GM12878 (cell line): ENCODE measurements around the gene SGPP2. TPM values are rescaled to one million over a fixed set of nuclear protein-coding genes. Genes with fewer than 3 reads are reported as not detected.

Experiments used
- ATAC-seq: fragments of 200-7000 bp; cut with Tn5 transposase; 3 replicates; pipeline ENCODE4 v1.9.1; 2020; ENCODE audit warnings: mild to moderate bottlenecking, moderate library complexity
- BruUV-seq: library from RNA; stranded (reverse); fragments of 400-500 nt; replicated peaks from 2 replicates; lab custom pipeline; 2021; lab: Mats Ljungman, UMichigan
- CTCF ChIA-PET: fragments of 300-600 bp; sonication (Branson Sonifier 250); formaldehyde crosslinking; extraction: SDS; loops from one replicate; lab custom pipeline; 2021; ENCODE audit warnings: inconsistent platforms; lab: Yijun Ruan, JAX
- POLR2A ChIA-PET: fragments of 350-600 bp; formaldehyde crosslinking; extraction: SDS; loops from one replicate; lab custom pipeline; 2021; ENCODE audit warnings: inconsistent platforms; lab: Charles Lee
- RAD21 ChIA-PET: fragments of 300-600 bp; sonication (Branson Sonifier 250); formaldehyde crosslinking; loops from one replicate; lab custom pipeline; 2023; ENCODE audit warnings: antibody characterized with exemption; ENCODE audit not compliant: unreplicated experiment; lab: Charles Lee
- SMC1A ChIA-PET: fragments of 300-600 bp; sonication (Branson Sonifier 250); formaldehyde crosslinking; loops from one replicate; lab custom pipeline; 2023; ENCODE audit not compliant: unreplicated experiment, uncharacterized antibody; lab: Charles Lee
- DNase-seq: peaks from one replicate; pipeline ENCODE4 v3.0.0-alpha.2; 2011; ENCODE audit warnings: low read depth, low spot score
- FAIRE-seq: peaks from 3 replicates; lab custom pipeline; 2011; peaks lifted over from hg19 to GRCh38; lab: Jason Lieb, UNC
- H2AFZ ChIP-seq: 2 replicates; pipeline ENCODE4 v1.6.0; 2011; ENCODE audit warnings: low read depth, low read length, control low read depth; ENCODE audit not compliant: control insufficient read depth
- H3K27ac ChIP-seq: 2 replicates; pipeline ENCODE4 v1.5.1; 2011; ENCODE audit warnings: control low read depth; ENCODE audit not compliant: control insufficient read depth, insufficient read depth
- H3K27me3 ChIP-seq, 2 experiments: replicated peaks in 1 of 2; 2 replicates each; pipeline versions ENCODE4 v1.6.0 to v1.6.1; 2011; ENCODE audit warnings: low read length in 1 of 2; ENCODE audit not compliant: control insufficient read depth in 2 of 2, insufficient read depth in 2 of 2
- H3K36me3 ChIP-seq, 2 experiments: 2 replicates each; pipeline ENCODE4 v1.5.1; 2011; ENCODE audit warnings: low read length in 1 of 2; ENCODE audit not compliant: control insufficient read depth in 2 of 2, insufficient read depth in 2 of 2
- H3K4me1 ChIP-seq: 2 replicates; pipeline ENCODE4 v1.6.1; 2011; ENCODE audit warnings: mild to moderate bottlenecking, low read length, moderate library complexity, mixed read lengths; ENCODE audit not compliant: control insufficient read depth, insufficient read depth
- H3K4me2 ChIP-seq: 2 replicates; pipeline ENCODE4 v1.6.0; 2011; ENCODE audit warnings: control low read depth; ENCODE audit not compliant: control insufficient read depth, insufficient read depth
- H3K4me3 ChIP-seq: fragments of 200-600 bp; sonication (generic); 2 replicates; pipeline ENCODE4 v1.5.1; 2016
- H3K79me2 ChIP-seq: 2 replicates; pipeline ENCODE4 v1.6.0; 2011; ENCODE audit warnings: low read length; ENCODE audit not compliant: control insufficient read depth, insufficient read depth
- H3K9ac ChIP-seq: 2 replicates; pipeline ENCODE4 v1.8.0; 2011; ENCODE audit warnings: low read length, control low read depth, mixed read lengths; ENCODE audit not compliant: control insufficient read depth, insufficient read depth
- H3K9me3 ChIP-seq: replicated peaks from 3 replicates; pipeline ENCODE4 v1.5.1; 2011; ENCODE audit warnings: mild to moderate bottlenecking, low read length; ENCODE audit not compliant: control insufficient read depth, insufficient read depth
- H4K20me1 ChIP-seq: 2 replicates; pipeline ENCODE4 v1.6.0; 2011; ENCODE audit not compliant: control insufficient read depth, insufficient read depth
- BACH1 ChIP-seq: fragments of 450-650 bp; IDR thresholded peaks from 2 replicates; pipeline ENCODE4 v1.6.1; 2017; ENCODE audit warnings: mild to moderate bottlenecking, borderline replicate concordance
- BHLHE40 ChIP-seq, 2 experiments: fragments of 450-650 bp in 1 of 2; IDR thresholded peaks; 2 replicates each; pipeline ENCODE4 v1.6.1; 2011 to 2017; ENCODE audit warnings: low read depth in 2 of 2, borderline replicate concordance in 1 of 2, improper control_type of control experiment in 1 of 2, low read length in 1 of 2, mild to moderate bottlenecking in 1 of 2
- CREM ChIP-seq: IDR thresholded peaks from 2 replicates; pipeline ENCODE4 v1.6.1; 2014; ENCODE audit warnings: antibody characterized with exemption, low read depth
- IKZF1 ChIP-seq: fragments of 450-650 bp; conservative IDR thresholded peaks from 2 replicates; pipeline ENCODE4 v1.6.1; 2017; ENCODE audit warnings: antibody characterized with exemption, mild to moderate bottlenecking
- NFYB ChIP-seq: IDR thresholded peaks from 2 replicates; pipeline ENCODE4 v1.6.1; 2011; ENCODE audit warnings: low read depth, mild to moderate bottlenecking, low read length, improper control_type of control experiment, moderate library complexity; ENCODE audit not compliant: insufficient read depth
- TAF1 ChIP-seq: IDR thresholded peaks from 2 replicates; pipeline ENCODE4 v1.6.1; 2011; ENCODE audit warnings: mild to moderate bottlenecking, low read depth, low read length, borderline replicate concordance
- WGBS: methylation state at CpG from one replicate; pipeline ENCODE4 v1.1.6; 2016; ENCODE audit warnings: low lambda C conversion rate; ENCODE audit not compliant: insufficient replicate concordance, insufficient coverage; ENCODE audit errors: missing lambda C conversion rate; 5-methylcytosine and 5-hydroxymethylcytosine counted together
- in situ Hi-C: fragments of 300-500 bp; cut with MboI; formaldehyde crosslinking; loops from 9 replicates; pipeline ENCODE4 v1.14.3; 2018; ENCODE audit warnings: mixed read lengths
- intact Hi-C: fragments of 100-400 bp; cut with micrococcal nuclease; formaldehyde crosslinking; loops from one replicate; pipeline ENCODE4 v1.14.2; 2022; ENCODE audit not compliant: unreplicated experiment
- polyA plus RNA-seq, 11 experiments: library from polyadenylated mRNA; depleted of rRNA in 4 of 11; unstranded in 6 of 11; stranded (reverse) in 5 of 11; fragments of >200 nt; fragmentation: Nextera tagmentation in 4 of 11; fragmentation: Illumina TruSeq in 1 of 11; extraction: Ambion mirVana in 4 of 11; extraction: Trizol in 1 of 11; gene quantifications; 1 replicate in 1 of 11; 2 replicates in 10 of 11; pipeline versions ENCODE4 v1.2.1 to v1.2.3, GENCODE V29; 2011 to 2016; ENCODE audit warnings: inconsistent platforms in 2 of 11, missing spikeins in 2 of 11, low read depth in 1 of 11
- total RNA-seq, 4 experiments: library from RNA; depleted of rRNA in 3 of 4; stranded (reverse); fragments of >200 nt in 3 of 4; fragmentation: Illumina TruSeq in 1 of 4; extraction: Trizol in 1 of 4; gene quantifications; 2 replicates each; pipeline versions ENCODE4 v1.2.1 to v1.2.3, GENCODE V29; 2013 to 2021
- TF ChIP-seq, protein P1 (sequence below): IDR thresholded peaks from 2 replicates; pipeline ENCODE4 v1.6.1; 2011; ENCODE audit warnings: mild to moderate bottlenecking, low read depth, low read length, moderate library complexity; ENCODE audit not compliant: insufficient replicate concordance
- TF ChIP-seq, protein P2 (sequence below): fragments of 450-650 bp; formaldehyde crosslinking; IDR thresholded peaks from 2 replicates; pipeline ENCODE4 v1.5.0; 2022; ENCODE audit warnings: mild to moderate bottlenecking, missing genetic modification characterization
- TF ChIP-seq, protein P3 (sequence below): IDR thresholded peaks from 2 replicates; pipeline ENCODE4 v1.6.1; 2012; ENCODE audit warnings: low read depth, low read length, improper control_type of control experiment
- TF ChIP-seq, protein P4 (sequence below): fragments of 450-650 bp; IDR thresholded peaks from 2 replicates; pipeline ENCODE4 v1.6.1; 2018; ENCODE audit warnings: mild to moderate bottlenecking, low read depth, moderate library complexity; ENCODE audit not compliant: partially characterized antibody

SGPP2 gene
- total and polyA plus RNA-seq, 10 of the 15 experiments (the other 5 are each of a cell fraction or from before 2014, with no cell fraction given): 3.5 to 84.9 (median 13.1) TPM

DNA sequence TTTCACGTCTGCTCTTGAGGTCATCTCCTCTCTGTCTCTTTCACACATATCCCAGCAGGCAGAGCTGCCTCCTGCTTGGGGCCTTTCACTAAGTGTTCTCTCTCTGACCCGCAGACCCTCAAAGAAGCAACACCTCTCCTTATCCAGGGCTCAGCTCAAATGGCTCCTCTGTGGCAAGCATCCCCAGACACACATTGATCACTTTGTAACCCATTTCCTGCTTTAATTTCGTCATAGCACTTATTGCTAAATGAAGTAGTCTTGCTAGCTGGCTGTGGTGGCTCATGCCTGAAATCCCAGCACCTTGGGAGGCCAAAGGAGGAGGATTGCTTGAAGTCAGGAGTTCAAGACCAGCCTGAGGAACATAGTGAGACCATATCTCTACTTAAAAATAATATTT is 41.4 kb downstream of the SGPP2 start (continued):
- no peak for TF ChIP-seq NFYB

DNA sequence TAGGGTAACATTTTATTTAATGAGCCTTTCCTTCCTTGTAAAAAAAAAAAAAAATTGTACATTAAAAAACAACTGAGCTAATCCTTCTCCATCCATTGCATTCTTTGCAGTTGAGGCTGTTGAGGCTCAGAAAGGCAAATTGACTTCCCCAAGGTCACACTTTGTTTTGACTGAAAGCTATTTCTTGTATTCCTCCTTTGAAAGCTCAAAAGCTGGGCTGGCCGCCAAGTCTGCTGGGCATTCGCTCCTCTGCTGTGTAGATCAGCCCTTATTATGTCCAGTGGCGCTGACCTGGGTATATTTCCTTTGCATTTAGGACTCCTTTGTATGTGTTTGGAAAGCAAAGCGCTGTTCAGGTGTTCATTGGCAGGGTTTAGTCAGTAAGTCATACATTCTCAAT is 44.0 kb downstream of the SGPP2 start:
- H3K4me3 ChIP-seq: no peak overlapping the region
- peaks cover 0 to 1% of the 10 kb centered on the region in 2 experiments; a peak in 3 of 4 replicates for H3K36me3 ChIP-seq
- intact Hi-C loops: no loop called here
- no TSS peak for BruUV-seq
- ChIA-PET RAD21 (interaction anchor here (0.6 to 1.4 kb wide), 3 partner anchors 42 to 150 kb away, joined by 3 to 4 read pairs (median 4); no protein-coding TSS in a partner anchor), SMC1A (interaction anchor here (0.5 to 3.1 kb wide), 10 partner anchors 11 to 384 kb away, joined by 3 to 13 read pairs (median 4); no protein-coding TSS in a partner anchor), POLR2A (interaction anchor here (0.7 kb wide), 1 partner anchor 11 kb away, joined by 3 read pairs; no protein-coding TSS in a partner anchor), CTCF (interaction anchor here (1.0 to 1.5 kb wide), 3 partner anchors 11 to 150 kb away, joined by 3 to 4 read pairs (median 4); no protein-coding TSS in a partner anchor)
- H3K4me2 ChIP-seq: no peak overlapping the region
- no peaks in the 10 kb centered on the region for H3K4me1 ChIP-seq
- 93% methylated on average over 4 of the region's 4 CpGs for WGBS
- H3K9ac ChIP-seq: no peak overlapping the region
- no peaks in the 10 kb centered on the region for H4K20me1 ChIP-seq
- H2AFZ ChIP-seq: no peak overlapping the region
- no peaks in the 10 kb centered on the region for H3K9me3 ChIP-seq
- H3K27me3 ChIP-seq: no peaks in the 10 kb centered on the region
- H3K27ac ChIP-seq: no peak overlapping the region
- no peaks in the 10 kb centered on the region; the same call in 1 of the 2 replicates for H3K79me2 ChIP-seq
- no peak for DNase-seq
- in situ Hi-C loops: no loop called here
- no peak for FAIRE-seq
- no peak for ATAC-seq
- TF ChIP-seq IKZF1 (no peak), BACH1 (no peak), CREM (no peak), BHLHE40 (IDR thresholded peaks at IDR 0.05; ENCODE audit: borderline replicate concordance in 1 of 2, low read depth in 2 of 2, low read length in 1 of 2) (no peak), TAF1 (no peak)
- TF ChIP-seq, protein P1, sequence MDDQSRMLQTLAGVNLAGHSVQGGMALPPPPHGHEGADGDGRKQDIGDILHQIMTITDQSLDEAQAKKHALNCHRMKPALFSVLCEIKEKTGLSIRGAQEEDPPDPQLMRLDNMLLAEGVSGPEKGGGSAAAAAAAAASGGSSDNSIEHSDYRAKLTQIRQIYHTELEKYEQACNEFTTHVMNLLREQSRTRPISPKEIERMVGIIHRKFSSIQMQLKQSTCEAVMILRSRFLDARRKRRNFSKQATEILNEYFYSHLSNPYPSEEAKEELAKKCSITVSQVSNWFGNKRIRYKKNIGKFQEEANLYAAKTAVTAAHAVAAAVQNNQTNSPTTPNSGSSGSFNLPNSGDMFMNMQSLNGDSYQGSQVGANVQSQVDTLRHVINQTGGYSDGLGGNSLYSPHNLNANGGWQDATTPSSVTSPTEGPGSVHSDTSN: no peak
- TF ChIP-seq, protein P2, sequence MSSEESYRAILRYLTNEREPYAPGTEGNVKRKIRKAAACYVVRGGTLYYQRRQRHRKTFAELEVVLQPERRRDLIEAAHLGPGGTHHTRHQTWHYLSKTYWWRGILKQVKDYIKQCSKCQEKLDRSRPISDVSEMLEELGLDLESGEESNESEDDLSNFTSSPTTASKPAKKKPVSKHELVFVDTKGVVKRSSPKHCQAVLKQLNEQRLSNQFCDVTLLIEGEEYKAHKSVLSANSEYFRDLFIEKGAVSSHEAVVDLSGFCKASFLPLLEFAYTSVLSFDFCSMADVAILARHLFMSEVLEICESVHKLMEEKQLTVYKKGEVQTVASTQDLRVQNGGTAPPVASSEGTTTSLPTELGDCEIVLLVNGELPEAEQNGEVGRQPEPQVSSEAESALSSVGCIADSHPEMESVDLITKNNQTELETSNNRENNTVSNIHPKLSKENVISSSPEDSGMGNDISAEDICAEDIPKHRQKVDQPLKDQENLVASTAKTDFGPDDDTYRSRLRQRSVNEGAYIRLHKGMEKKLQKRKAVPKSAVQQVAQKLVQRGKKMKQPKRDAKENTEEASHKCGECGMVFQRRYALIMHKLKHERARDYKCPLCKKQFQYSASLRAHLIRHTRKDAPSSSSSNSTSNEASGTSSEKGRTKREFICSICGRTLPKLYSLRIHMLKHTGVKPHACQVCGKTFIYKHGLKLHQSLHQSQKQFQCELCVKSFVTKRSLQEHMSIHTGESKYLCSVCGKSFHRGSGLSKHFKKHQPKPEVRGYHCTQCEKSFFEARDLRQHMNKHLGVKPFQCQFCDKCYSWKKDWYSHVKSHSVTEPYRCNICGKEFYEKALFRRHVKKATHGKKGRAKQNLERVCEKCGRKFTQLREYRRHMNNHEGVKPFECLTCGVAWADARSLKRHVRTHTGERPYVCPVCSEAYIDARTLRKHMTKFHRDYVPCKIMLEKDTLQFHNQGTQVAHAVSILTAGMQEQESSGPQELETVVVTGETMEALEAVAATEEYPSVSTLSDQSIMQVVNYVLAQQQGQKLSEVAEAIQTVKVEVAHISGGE (CRISPR knock-in tag): no peak
- TF ChIP-seq, protein P3, sequence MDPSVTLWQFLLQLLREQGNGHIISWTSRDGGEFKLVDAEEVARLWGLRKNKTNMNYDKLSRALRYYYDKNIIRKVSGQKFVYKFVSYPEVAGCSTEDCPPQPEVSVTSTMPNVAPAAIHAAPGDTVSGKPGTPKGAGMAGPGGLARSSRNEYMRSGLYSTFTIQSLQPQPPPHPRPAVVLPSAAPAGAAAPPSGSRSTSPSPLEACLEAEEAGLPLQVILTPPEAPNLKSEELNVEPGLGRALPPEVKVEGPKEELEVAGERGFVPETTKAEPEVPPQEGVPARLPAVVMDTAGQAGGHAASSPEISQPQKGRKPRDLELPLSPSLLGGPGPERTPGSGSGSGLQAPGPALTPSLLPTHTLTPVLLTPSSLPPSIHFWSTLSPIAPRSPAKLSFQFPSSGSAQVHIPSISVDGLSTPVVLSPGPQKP: no peak
- TF ChIP-seq, protein P4, sequence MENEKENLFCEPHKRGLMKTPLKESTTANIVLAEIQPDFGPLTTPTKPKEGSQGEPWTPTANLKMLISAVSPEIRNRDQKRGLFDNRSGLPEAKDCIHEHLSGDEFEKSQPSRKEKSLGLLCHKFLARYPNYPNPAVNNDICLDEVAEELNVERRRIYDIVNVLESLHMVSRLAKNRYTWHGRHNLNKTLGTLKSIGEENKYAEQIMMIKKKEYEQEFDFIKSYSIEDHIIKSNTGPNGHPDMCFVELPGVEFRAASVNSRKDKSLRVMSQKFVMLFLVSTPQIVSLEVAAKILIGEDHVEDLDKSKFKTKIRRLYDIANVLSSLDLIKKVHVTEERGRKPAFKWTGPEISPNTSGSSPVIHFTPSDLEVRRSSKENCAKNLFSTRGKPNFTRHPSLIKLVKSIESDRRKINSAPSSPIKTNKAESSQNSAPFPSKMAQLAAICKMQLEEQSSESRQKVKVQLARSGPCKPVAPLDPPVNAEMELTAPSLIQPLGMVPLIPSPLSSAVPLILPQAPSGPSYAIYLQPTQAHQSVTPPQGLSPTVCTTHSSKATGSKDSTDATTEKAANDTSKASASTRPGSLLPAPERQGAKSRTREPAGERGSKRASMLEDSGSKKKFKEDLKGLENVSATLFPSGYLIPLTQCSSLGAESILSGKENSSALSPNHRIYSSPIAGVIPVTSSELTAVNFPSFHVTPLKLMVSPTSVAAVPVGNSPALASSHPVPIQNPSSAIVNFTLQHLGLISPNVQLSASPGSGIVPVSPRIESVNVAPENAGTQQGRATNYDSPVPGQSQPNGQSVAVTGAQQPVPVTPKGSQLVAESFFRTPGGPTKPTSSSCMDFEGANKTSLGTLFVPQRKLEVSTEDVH: no peak
